SK-N-MC (cell line): ENCODE measurements around the gene ADISSP.

Source experiments
- EZH2 ChIP-seq: fragments of 200-600 bp; sonication (generic); IDR thresholded peaks from one replicate; pipeline ENCODE4 v1.6.1; 2017; ENCODE audit warnings: antibody characterized with exemption
- FOXP2 ChIP-seq: optimal IDR thresholded peaks from 2 replicates; pipeline ENCODE3; 2011; ENCODE audit warnings: mild to moderate bottlenecking, moderate library complexity; ENCODE audit not compliant: insufficient read depth; ENCODE audit errors: extremely low read length, control extremely low read depth
- POLR2AphosphoS5 ChIP-seq: IDR thresholded peaks from 2 replicates; pipeline ENCODE4 v1.6.1; 2012; ENCODE audit warnings: mild to moderate bottlenecking, low read depth, low read length, borderline replicate concordance

DNA sequence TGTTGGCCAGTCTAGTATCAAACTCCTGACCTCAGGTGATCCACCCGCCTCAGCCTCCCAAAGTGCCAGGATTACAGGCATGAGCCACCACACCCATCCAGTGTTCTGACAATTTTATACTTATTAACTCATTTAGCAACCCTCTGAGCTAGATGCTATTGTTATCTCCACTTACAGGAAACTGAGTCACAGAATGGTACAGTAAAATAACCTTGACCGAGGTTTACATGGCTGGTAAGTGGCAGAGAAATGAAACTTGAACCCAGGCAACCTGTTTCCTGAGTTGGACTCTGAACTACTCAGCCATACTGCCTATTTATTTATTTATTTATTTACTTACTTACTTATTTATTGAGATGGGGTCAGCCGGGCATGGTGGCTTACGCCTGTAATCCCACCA lies 48.5 kb downstream of the ADISSP start:
- TF ChIP-seq EZH2, result no peak
- no peak for TF ChIP-seq FOXP2
- TF ChIP-seq POLR2AphosphoS5, result no peak
